ENCODE results near the gene KIF5A.
"Not testable (repeated sequence)": the region's sequence is repeated elsewhere in the genome, so short reads cannot be mapped to it uniquely, and the experiment has no call there.

The KIF5A gene

DNA sequence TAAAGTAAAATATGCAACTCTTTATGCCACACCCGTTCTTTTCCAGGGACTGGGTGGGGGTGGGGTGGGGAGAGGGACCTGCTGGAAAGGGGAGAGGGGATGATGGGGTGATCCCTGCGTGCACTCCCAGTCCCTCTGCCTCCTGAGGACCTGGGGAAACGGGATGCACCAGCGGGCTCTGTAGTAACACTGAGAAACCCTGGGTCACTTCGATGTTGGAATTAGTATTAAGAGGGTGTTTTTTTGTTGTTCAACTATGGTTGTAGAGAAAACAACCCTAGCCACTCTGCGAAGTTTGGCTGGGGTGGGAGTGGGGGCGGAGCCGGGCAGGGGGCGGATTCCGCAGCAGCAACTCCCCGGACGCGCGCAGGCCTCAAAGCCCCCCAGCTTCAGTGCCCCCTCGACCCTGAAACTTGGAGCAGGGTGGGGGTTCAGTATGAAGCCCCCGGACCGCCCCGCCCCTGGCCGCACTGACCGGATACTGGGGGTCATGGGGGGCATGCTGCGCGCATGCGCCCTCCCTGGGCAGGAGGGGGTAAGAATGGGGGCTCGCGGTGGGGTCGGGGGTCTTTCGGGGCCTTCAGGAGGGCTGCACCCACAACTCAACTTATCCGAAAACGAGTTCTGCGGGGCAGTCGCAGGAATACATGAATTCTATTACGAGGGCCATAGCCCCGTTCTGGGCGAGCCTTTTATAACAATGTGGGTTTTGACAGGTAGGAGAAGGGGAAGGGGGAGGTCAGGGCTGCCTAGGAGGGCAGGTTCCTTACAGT is 60.1 kb downstream of the KIF5A start:
- no peak for DNase-seq

DNA sequence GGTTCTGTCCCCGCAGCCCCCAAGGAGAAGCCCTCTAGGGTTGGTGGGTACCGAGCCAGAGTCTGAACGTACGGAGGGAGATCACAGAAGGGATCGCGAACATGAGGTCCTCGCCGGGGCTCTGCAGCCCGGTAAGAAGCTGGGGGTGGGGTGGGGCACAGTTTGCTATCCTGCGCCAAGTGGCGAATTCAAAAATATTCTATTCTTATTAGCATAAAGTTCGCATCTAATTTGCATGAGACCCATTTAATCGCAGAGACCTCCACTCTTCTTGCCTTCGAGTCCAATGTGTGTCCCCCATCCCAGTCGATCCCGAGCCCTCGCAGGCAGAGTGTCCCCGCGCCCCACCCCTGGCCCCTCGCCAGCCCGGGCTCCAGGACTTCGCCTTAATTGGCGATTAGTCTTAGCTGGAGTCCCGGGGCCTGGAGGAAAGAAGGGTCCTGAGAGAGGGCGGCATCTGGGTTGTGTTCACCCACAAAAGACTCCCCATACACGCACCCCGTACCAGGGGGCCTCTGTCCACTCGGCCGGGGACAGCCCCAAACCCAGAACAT is 60.8 kb downstream of the KIF5A start:
- no peak for DNase-seq

DNA sequence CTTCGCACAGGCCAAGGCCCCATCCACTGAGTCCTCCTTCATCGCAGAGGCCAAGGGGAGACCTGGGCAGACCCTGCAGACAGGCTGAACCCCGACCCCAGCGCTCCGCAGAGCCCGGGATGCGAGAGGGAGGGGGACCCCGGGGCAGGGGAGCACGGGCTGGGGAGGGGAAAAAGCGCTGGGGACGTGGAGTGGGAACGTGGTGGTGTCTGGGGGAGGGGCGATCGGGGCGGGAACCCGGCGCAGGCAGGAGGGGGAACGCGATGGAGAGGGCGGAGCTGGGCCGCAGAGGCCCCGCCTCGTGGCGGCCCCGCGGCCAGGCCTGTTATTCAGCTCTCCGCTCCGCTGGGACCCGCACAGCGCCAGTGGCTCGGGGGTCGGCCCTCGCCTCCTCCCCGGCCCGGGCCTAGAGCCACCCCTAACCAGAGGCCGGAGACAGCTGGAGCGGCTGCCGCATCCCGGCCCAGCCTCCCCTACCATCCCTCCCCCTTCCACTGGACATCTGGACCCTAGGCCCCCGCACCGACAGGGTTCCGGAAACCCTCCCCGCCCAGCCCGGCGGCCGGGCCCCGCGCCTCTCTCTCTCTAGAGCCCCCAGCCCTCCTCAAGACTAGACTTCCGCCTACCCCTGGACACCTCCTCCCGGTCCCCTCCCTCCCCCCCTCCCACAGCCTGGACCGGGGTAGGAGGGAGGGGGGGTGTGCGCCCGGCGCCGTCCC is 61.4 kb downstream of the KIF5A start, which contains the start of gene ARHGEF25:
TSS of gene ARHGEF25 (plus strand) at position 328 of the 719 bp plus-strand sequence. CDS start 460 bp downstream, outside the sequence.
- peak; percentile 27 for DNase-seq

DNA sequence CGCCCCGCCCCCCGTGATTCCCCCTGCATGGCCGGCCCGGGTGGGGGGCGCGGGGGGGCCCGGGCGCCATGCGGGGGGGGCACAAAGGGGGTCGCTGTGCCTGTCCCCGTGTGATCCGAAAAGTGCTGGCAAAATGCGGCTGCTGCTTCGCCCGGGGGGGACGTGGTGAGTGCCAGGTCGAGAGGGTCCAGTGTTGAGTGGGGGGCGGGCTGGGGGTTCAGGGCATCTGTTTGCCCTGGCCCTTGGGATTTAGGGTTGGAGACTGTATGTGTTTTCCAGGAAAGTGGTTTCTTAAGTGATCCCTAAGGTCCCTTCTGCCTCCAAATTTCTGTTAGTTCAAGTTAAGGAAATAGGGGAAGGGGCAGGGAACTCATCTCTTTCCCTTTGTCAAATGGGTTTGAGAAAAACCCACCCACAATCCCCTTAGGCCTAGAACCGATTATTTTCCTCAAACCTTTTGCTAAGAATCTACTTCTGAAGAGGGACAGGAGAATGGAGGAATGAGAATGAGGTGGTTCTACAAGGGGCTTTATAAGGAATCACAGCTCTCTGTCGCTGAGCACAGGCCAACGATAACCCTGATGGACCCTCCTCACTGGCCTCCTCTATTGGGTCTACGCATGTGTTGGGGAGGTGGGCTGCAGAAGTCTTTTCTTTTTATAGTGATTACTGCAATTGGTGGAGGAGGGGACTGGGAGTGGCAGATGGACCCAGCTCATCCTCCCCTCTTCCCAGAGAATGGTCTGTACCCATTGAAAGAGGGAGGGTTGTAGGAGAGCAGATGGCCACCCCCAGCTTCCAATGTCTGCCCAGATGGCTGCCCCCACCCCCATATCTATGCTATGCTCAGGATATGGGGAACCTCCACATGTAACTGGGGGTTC is 62.2 kb downstream of the KIF5A start:
- DNase-seq, result peak; percentile 56

DNA sequence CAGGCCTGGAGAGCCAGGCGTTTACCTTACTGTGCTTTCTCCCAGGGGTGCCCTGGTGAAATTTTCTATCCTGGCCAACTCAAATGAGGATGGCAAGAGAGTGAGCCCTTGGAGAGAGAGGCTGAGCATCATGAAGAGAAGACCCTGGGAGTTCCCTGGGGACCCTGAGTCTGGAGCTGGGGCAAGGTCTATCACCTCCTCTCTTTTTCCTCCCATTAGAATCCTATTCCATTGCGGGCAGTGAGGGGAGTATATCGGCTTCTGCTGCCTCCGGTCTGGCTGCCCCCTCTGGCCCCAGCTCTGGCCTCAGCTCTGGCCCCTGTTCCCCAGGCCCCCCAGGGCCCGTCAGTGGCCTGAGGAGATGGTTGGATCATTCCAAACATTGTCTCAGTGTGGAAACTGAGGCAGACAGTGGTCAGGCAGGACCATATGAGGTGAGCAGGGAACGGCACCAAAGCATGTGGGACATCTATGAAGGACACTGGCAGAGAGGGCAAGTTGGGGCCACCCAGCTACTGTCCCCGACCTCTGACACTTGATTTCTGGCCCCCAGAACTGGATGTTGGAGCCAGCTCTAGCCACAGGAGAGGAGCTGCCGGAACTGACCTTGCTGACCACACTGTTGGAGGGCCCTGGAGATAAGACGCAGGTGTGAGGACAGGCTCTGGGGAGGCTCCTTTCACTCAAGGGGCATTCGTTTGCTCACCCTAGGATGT is 63.0 kb downstream of the KIF5A start:
- no peak for DNase-seq

DNA sequence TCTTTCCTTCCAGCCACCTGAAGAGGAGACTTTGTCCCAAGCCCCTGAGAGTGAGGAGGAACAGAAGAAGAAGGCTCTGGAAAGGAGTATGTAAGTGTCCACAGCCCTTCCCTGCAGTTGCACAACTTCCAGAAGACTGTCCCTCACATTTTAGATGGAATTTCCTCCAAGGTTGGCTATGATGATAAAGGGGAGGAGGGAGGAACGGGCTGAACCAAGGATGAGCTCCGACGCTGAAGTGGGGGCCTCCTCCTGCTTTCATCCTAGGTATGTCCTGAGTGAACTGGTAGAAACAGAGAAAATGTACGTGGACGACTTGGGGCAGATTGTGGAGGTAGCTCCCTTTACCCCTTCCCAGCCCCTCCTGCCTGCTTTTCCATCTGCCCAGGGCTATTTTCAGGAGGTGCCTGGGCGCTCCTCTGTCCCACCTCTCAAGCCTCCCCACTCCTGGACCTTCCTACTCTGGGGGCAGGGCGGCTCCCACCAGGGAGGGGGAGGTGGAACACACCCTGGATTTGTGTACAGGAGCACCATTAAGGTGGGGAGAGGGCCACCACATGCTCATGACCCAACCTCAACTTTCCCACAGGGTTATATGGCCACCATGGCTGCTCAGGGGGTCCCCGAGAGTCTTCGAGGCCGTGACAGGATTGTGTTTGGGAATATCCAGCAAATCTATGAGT is 63.7 kb downstream of the KIF5A start:
- no peak for DNase-seq

DNA sequence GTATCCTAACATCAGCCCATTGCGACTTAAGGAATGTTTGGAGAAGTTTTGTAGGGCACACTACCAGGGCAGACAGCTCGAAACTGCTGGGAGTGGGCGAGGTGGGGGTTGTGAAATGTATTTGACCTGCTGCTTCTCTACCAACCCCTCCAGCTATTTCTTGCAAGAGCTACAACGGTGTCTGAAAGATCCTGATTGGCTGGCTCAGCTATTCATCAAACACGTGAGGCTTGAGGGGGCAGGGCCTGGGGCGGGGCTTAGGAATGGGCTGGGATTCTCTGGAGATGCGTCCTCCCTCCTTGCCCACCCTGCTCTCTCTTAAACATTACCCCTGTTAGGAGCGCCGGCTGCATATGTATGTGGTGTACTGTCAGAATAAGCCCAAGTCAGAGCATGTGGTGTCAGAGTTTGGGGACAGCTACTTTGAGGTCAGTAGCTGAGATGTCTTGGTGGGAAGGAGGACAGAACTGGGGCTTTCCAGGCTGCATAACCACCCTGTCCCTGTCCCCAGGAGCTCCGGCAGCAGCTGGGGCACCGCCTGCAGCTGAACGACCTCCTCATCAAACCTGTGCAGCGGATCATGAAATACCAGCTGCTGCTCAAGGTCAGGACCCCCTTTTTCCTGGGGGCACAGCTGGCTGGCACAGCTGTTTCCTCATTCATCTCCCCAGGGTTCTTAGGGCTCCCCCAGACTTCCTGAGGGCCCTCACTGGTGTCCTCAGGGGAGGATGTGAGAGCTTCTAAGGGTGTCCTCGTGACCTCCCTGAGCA is 64.5 kb downstream of the KIF5A start:
- DNase-seq, result no peak

DNA sequence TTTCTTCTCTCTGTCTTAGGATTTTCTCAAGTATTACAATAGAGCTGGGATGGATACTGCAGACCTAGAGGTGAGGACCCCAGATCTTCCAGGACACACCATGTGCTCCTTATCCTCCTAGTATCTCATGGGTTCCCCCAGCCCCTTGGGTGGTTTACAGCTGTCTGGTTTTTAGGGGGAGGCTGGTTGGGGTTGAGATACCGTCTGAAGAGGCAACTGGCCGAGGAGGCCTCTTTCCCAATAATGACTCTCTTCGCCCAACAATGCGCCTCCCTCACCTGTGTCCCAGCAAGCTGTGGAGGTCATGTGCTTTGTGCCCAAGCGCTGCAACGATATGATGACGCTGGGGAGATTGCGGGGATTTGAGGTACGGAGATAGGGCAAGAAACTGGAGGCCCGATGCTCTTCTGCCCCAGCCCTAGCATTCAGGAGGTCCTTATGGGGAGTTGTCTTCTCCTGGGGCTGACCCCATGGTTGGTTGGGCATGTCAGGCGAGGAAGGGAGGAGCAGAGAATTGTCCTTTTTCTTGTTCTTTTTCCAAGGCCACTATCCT is 65.2 kb downstream of the KIF5A start:
- DNase-seq, result no peak

DNA sequence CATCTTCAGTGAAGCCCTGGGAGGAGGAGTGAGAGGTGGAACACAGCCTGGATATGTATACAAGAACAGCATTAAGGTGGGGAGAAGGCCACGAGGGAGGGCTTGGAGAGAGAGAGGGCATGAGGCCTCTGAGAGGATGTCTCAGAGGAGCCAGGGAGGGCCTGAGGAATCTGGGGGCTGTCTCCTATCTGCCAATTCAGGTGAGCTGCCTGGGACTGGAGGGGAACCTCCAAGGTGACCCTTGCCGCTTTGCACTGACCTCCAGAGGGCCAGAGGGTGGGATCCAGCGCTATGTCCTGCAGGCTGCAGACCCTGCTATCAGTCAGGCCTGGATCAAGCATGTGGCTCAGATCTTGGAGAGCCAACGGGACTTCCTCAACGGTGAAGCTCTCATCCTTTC is 65.8 kb downstream of the KIF5A start:
- no peak for DNase-seq

DNA sequence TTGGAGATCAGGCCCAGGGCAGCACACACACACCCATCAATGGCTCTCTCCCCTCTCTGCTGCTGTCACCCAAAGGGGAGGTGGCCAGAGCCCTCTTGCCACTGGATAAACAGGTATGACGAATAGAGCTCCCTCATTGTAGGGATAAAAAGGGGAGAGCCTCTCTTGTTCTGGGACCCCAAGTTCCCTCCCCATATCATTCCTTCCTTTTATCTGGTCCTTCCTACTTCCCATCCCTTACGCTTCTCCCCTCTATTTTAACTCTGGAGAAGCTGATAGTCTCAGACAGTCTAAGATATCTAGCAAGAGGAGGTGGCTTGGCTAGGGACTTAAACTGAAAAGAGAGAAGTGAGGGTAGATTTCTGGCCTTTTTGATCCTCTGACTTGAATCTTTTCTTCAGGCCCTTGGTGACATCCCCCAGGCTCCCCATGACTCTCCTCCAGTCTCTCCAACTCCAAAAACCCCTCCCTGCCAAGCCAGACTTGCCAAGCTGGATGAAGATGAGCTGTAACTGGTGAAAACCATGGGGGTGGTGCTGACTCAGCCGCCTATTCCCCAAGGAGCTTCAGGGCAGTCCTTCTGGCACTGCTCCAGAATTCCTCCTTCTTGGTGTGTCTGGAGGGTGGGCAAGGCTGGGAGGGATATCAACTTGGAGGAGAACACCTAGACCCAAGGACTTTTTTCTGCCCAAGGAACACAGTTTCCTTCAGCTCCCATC is 66.7 kb downstream of the KIF5A start:
- DNase-seq, result no peak

DNA sequence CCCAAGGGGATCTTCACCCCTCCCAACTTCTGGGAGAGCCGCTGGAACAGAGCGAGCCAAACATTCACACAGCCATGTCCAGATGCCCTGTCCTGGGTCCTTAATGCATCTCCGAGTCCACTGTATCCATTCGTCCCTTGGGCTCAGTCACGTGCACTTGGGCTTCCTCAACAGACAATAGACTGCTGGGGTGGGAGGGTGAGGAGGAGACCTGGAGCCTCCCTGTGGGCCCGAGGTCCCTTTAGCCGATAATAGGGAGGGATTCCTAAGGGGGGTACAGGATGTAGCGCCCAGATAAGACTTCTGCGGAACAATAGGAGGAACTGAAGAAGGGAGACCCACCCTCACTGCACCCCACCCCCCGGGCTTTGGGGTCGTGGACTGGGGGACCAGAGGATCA is 68.1 kb downstream of the KIF5A start:
- no peak for DNase-seq

DNA sequence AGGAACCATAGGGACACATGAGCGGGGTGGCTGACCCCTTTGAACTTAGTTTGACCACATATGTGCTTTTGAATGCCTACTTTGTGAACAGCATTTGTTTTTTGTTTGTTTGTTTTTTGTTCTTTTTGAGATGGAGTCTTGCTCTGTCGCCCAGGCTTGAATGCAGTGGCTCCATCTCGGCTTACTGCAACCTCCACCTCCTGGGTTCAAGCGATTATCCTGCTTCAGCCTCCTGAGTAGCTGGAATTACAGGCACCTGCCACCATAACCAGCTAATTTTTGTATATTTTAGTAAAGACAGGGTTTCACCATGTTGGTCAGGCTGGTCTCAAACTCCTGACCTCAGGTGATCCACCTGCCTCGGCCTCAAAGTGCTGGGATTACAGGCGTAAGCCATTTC is 68.6 kb downstream of the KIF5A start:
- not testable (repeated sequence) for DNase-seq

DNA sequence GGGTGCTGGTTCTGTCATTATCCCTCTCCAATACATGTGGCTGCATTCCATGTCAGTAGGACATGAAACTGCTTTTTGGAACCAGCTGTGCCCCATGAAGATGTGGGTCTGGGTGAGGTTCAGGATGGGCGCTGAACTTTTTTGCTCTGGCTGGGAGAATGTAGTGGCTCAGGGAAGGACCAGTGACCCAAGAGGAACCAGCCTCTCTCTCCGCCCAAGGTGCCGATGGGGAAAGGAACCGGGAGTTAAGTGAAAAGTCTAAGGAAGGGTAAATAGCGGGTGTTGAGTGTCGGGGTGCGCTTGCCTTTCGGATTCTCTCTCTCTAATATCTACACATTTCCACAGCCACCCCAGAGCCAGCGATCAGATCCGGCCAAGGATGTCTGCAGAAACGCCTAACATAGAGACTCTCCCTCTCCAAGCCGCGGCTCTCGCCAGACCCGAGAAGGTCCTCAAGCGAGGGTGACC is 69.2 kb downstream of the KIF5A start:
- DNase-seq, result no peak

DNA sequence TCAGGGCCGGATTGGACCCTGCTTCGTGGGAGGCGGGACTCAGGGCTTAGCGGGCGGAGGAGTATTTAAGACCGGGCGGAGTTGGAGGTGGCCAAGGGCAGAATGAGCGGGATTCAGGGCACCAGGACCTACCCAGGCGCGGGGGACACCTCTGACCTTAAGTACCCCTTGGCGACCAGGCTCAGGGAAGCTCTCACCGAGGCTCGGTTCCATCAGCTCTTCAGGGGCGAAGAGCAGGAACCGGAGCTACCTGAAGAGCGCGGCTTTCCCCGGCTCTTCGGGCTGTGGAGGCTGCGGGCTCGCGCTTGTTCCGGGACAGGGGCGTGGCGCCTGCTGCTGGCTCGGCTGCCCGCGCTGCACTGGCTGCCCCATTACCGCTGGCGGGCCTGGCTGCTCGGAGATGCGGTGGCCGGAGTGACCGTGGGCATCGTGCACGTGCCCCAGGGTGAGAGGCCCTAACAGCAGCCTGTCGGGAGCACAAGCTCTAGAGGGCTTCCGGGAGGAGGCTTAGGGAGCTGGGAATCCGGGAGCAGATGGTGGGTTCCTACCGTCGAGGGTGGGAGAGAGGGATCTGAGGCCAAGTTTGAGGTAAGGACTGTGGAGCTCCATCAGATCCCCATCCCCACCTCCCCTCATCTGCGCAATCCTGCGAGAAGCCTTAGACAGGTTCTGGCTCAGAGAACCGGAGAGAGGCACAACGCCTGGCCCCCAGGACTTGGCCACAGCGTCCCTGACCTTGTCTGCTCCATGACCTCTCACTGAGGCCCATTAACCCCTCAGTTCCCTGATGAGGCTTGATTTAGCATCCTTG is 69.8 kb downstream of the KIF5A start:
- DNase-seq, result no peak

DNA sequence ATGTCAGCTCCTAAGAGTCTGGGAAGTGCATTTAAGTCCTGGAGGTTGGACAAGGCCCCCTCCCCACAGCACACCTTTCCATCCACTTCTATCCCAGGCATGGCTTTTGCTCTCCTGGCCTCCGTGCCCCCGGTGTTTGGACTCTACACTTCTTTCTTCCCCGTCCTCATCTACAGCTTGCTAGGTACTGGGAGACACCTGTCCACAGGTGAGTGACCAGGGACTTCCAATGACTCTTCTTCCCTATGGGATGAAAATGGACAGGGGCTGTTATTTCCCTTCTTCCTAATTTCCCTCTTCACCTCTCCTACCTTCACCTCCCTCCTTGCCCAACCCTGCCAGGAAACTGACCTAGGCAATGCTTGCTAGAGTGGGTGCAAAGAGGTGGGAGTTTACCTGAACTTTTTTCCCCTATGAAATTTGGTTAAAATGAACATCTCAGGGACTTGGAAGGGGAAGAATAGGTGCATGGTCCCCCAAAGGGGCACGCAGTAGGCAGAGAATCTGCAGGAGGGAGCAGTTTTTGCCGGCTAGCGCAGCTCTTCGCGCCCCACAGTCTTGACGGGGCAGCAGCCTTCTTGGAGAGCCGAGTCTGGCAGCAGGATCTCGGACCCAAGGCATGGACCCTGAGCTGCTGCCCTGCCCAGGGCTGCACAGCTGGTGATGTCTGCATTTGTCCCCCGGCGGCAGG is 70.5 kb downstream of the KIF5A start:
- no peak for DNase-seq

DNA sequence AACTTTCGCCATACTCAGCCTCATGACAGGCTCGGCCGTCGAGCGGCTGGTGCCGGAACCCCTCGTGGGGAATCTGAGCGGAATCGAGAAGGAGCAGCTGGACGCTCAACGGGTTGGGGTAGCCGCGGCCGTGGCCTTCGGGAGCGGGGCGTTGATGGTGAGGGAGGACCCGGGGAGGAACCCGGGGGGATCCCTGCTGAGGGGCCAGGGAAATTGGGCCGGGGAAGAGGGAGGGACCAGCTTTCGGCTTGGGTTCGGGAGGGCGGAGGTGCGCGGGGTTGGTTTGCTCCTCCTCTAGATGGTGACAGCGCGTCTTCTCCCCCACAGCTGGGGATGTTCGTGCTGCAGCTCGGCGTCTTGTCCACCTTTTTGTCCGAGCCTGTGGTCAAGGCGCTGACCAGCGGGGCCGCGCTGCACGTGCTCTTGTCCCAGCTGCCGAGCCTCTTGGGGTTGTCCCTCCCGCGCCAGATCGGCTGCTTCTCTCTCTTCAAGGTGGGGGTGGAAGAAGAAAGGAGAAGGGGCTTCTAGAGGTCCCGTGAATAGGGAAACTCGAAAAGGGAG is 71.2 kb downstream of the KIF5A start:
- DNase-seq, result no peak

DNA sequence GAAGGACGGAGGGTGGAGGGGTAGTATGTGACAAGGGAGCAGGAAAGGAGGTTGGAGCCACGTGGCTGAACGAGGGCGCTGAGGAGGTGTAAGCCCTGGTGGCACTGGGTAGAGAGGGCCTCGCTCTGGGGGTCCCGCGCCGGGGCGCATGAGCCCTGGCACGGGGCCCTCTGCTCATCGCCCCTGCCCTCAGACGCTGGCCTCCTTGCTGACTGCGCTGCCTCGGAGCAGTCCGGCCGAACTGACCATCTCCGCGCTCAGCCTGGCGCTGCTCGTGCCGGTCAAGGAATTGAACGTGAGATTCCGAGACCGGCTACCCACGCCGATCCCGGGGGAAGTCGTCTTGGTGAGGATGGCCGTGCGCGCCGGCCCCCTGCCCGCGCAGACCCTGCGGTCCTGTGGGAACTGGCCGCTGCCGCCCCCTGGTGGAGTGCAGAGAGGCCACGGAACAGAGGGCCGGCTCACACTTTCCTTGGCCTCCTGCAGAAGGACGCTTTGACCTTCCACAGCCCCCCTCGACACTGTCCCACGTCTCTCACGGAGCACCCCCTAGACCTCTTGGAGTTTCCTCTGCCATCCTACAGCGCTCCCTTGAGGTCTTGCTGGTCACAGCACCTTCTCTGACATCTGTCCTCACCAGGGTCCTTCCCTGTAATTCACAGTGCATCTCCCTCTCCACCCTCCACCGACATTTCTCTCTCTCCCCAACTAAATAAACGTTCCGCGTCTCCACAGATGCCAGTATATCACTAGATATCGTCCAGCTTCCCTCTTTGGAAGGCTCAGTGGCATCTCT is 71.9 kb downstream of the KIF5A start:
- no peak for DNase-seq
